DOHH2 (cell line): Measurements from ENCODE around the gene MELTF.

Experiments used
- EZH2phosphoT487 ChIP-seq: fragments of 200-600 bp; sonication (generic); IDR thresholded peaks from 2 replicates; pipeline ENCODE4 v1.6.1; 2017; ENCODE audit warnings: borderline replicate concordance, mild to moderate bottlenecking, antibody characterized with exemption, low read length, moderate library complexity, mixed read lengths
- TF ChIP-seq, protein P1 (sequence below): fragments of 200-600 bp; sonication (generic); IDR thresholded peaks from one replicate; pipeline ENCODE4 v1.5.1; 2014; ENCODE audit warnings: antibody characterized with exemption, mild to moderate bottlenecking, low read depth, low read length; ENCODE audit not compliant: poor library complexity, severe bottlenecking

DNA sequence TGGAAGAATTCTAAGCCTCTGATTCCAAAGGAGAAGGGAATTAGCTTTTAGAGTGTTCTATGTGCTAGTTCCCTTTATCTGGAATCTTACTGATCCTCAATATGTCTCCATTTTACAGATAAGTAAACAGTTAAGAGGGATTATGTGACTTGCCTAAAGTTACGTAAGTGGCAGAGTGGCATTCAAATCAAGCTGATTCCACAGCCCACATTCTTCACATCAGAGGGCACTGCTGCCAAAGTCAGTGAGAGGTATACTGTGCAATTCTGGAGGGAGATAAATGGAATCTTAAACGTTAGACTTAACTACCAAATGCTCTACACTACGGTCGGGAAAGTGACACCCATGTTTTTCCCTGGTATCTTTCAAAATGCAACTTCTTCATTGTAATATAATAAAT lies 11.0 kb upstream of the MELTF start:
- TF ChIP-seq, protein P1, sequence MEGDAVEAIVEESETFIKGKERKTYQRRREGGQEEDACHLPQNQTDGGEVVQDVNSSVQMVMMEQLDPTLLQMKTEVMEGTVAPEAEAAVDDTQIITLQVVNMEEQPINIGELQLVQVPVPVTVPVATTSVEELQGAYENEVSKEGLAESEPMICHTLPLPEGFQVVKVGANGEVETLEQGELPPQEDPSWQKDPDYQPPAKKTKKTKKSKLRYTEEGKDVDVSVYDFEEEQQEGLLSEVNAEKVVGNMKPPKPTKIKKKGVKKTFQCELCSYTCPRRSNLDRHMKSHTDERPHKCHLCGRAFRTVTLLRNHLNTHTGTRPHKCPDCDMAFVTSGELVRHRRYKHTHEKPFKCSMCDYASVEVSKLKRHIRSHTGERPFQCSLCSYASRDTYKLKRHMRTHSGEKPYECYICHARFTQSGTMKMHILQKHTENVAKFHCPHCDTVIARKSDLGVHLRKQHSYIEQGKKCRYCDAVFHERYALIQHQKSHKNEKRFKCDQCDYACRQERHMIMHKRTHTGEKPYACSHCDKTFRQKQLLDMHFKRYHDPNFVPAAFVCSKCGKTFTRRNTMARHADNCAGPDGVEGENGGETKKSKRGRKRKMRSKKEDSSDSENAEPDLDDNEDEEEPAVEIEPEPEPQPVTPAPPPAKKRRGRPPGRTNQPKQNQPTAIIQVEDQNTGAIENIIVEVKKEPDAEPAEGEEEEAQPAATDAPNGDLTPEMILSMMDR, result no peak
- TF ChIP-seq EZH2phosphoT487, result no peak
